ENCODE data around the gene MOCOS. TPM values are rescaled to one million over a fixed set of nuclear protein-coding genes. Genes with fewer than 3 reads are reported as not detected.

The MOCOS gene
- total and polyA plus RNA-seq, 11 donors = 0.07 to 1.0 (median 0.26) TPM

DNA sequence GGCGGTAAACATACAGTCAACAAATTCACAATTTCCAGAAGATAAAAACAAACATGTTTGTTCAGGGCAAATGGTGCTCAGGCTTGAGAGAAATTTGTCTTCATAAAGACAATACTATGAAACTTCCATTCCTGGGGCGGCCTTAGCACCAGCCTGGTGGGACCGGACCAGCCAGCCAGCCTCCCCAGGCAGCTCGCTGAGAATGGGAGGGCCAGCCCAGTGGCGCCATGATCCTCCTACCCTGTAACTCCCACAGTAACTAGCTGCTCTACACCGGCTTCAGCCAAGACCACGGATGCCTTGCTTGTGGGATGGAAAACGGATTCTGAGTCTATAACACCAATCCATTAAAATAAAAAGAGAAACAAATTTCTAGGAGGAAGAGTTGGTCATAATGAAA, 86.0 kb downstream of the MOCOS start:
- no peaks in the 10 kb centered on the region for H3K36me3 ChIP-seq
- H3K4me3 ChIP-seq = no peak overlapping the region
- H3K27ac ChIP-seq = no peak overlapping the region
- WGBS, 4 donors = 91 to 95% (median 94%) methylated on average over 8 of the region's 8 CpGs
- intact Hi-C loops (cut with DNase I) = loop anchor here in 1 of 10 donors (5.0 kb wide), 1 partner anchor 101 kb away; no protein-coding TSS in a partner anchor
- no peaks in the 10 kb centered on the region for H3K4me1 ChIP-seq
- DNase-seq (no peak), ATAC-seq (no peak)
- no peaks in the 10 kb centered on the region for H3K9me3 ChIP-seq
- H3K27me3 ChIP-seq = peaks cover 0 to 3% (median 0%) of the 10 kb centered on the region in 9 donors
- no peak for TF ChIP-seq POLR2A (IDR thresholded peaks at IDR 0.05)
- TF ChIP-seq, protein P1, sequence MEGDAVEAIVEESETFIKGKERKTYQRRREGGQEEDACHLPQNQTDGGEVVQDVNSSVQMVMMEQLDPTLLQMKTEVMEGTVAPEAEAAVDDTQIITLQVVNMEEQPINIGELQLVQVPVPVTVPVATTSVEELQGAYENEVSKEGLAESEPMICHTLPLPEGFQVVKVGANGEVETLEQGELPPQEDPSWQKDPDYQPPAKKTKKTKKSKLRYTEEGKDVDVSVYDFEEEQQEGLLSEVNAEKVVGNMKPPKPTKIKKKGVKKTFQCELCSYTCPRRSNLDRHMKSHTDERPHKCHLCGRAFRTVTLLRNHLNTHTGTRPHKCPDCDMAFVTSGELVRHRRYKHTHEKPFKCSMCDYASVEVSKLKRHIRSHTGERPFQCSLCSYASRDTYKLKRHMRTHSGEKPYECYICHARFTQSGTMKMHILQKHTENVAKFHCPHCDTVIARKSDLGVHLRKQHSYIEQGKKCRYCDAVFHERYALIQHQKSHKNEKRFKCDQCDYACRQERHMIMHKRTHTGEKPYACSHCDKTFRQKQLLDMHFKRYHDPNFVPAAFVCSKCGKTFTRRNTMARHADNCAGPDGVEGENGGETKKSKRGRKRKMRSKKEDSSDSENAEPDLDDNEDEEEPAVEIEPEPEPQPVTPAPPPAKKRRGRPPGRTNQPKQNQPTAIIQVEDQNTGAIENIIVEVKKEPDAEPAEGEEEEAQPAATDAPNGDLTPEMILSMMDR (IDR thresholded peaks at IDR 0.05) = no peak

- intact Hi-C loops (cut with DNase I) = loop anchor here in 1 of 10 donors (5.0 kb wide), 1 partner anchor 102 kb away; no protein-coding TSS in a partner anchor
- Histone ChIP-seq H3K36me3 (no peaks in the 10 kb centered on the region), H3K9me3 (no peaks in the 10 kb centered on the region), H3K4me3 (no peak overlapping the region), H3K27me3 (peaks cover 0 to 8% (median 0%) of the 10 kb centered on the region in 9 donors), H3K27ac (no peak overlapping the region), H3K4me1 (no peaks in the 10 kb centered on the region)
- no peak for ATAC-seq
- WGBS, 4 donors = 86 to 93% (median 90%) methylated on average over 8 of the region's 8 CpGs
- TF ChIP-seq POLR2A (IDR thresholded peaks at IDR 0.05) = no peak
- TF ChIP-seq, protein P1 (IDR thresholded peaks at IDR 0.05) = no peak
- no peak for DNase-seq
Measured at GRCh38 chr18:36274083-36274715, 86.9 kb downstream of the MOCOS start.

- no peak overlapping the region for H3K4me3 ChIP-seq
- no peaks in the 10 kb centered on the region for H3K4me1 ChIP-seq
- DNase-seq (no peak), ATAC-seq (no peak)
- WGBS, 4 donors = 86 to 93% (median 91%) methylated on average over 1 of the region's 1 CpG
- no peak overlapping the region for H3K27ac ChIP-seq
- H3K27me3 ChIP-seq = peaks cover 0 to 17% (median 0%) of the 10 kb centered on the region in 9 donors
- TF ChIP-seq, protein P1 (IDR thresholded peaks at IDR 0.05) = no peak
- TF ChIP-seq POLR2A (IDR thresholded peaks at IDR 0.05) = no peak
- H3K36me3 ChIP-seq = no peaks in the 10 kb centered on the region
- intact Hi-C loops (cut with DNase I) = no loop called here
- H3K9me3 ChIP-seq = no peaks in the 10 kb centered on the region
Measured at GRCh38 chr18:36275561-36275960, 88.3 kb downstream of the MOCOS start.

GRCh38 chr18:36279001-36279400, 91.7 kb downstream of the MOCOS start:
- H3K4me1 ChIP-seq = no peaks in the 10 kb centered on the region
- intact Hi-C loops (cut with DNase I) = no loop called here
- TF ChIP-seq, protein P1 (IDR thresholded peaks at IDR 0.05) = no peak
- no peak for TF ChIP-seq POLR2A (IDR thresholded peaks at IDR 0.05)
- no peak for DNase-seq
- H3K4me3 ChIP-seq = no peak overlapping the region
- H3K27ac ChIP-seq = no peak overlapping the region
- H3K9me3 ChIP-seq = no peaks in the 10 kb centered on the region
- 59 to 79% (median 65%) methylated on average over 3 of the region's 3 CpGs for WGBS, 4 donors
- H3K27me3 ChIP-seq = peaks cover 0 to 21% (median 0%) of the 10 kb centered on the region in 9 donors
- no peaks in the 10 kb centered on the region for H3K36me3 ChIP-seq
- no peak for ATAC-seq
